B cell (primary cell): ENCODE results near the gene PXDC1. TPM values are rescaled to one million over a fixed set of nuclear protein-coding genes. Genes with fewer than 3 reads are reported as not detected.

Source experiments
- ATAC-seq: fragments of 200-7000 bp; cut with Tn5 transposase; one replicate; pipeline ENCODE4 v1.10.0; 2021; ENCODE audit warnings: low read depth, mild to moderate bottlenecking, moderate number of reproducible peaks, moderate library complexity
- CTCF ChIA-PET: fragments of 350-600 bp; sonication (Branson Sonifier 250); formaldehyde crosslinking; loops from one replicate; lab custom pipeline; 2021; ENCODE audit warnings: antibody characterized with exemption, inconsistent platforms; lab: Charles Lee
- POLR2A ChIA-PET: fragments of 350-600 bp; sonication (Branson Sonifier 250); formaldehyde crosslinking; loops from one replicate; lab custom pipeline; 2021; ENCODE audit warnings: antibody characterized with exemption; lab: Charles Lee
- DNase-seq: peaks from one replicate; pipeline ENCODE4 v3.0.0; 2013
- H2AFZ ChIP-seq: 2 replicates; pipeline ENCODE4 v1.6.1; 2012; ENCODE audit warnings: mild to moderate bottlenecking, low read depth, low read length; ENCODE audit not compliant: insufficient read depth, poor library complexity, severe bottlenecking
- H3K27ac ChIP-seq, 2 donors: 1 replicate in 1 of 2; 2 replicates in 1 of 2; pipeline ENCODE4 v1.5.1; 2012 to 2013; ENCODE audit warnings: low read length in 2 of 2, mild to moderate bottlenecking in 2 of 2, moderate library complexity in 1 of 2
- H3K27me3 ChIP-seq, 4 experiments: fragments of 200-600 bp in 1 of 4; sonication (generic) in 1 of 4; replicated peaks in 1 of 4; 1 replicate in 2 of 4; 2 replicates in 2 of 4; pipeline versions ENCODE4 v1.6.1 to v1.7.0; 2013 to 2016; ENCODE audit warnings: low read length in 3 of 4, mild to moderate bottlenecking in 2 of 4, mixed read lengths in 1 of 4, moderate library complexity in 1 of 4; ENCODE audit not compliant: insufficient read depth in 4 of 4, control insufficient read depth in 3 of 4; ENCODE audit errors: control extremely low read depth in 1 of 4
- H3K36me3 ChIP-seq, 2 experiments: replicated peaks in 1 of 2; 1 replicate in 1 of 2; 2 replicates in 1 of 2; pipeline versions ENCODE4 v1.6.1 to v1.7.1; 2013; ENCODE audit warnings: low read length in 1 of 2; ENCODE audit not compliant: insufficient read depth in 2 of 2, control insufficient read depth in 1 of 2; ENCODE audit errors: control extremely low read depth in 1 of 2, extremely low read depth in 1 of 2
- H3K4me1 ChIP-seq, 2 donors: fragments of 200-600 bp in 1 of 2; sonication (generic) in 1 of 2; 1 replicate in 1 of 2; 2 replicates in 1 of 2; pipeline versions ENCODE4 v1.5.1 to v1.6.1; 2013 to 2017; ENCODE audit warnings: low read length in 2 of 2; ENCODE audit not compliant: control insufficient read depth in 2 of 2, insufficient read depth in 2 of 2
- H3K4me2 ChIP-seq: replicated peaks from 2 replicates; pipeline ENCODE3; 2012; ENCODE audit warnings: mild to moderate bottlenecking, low read depth, low read length; ENCODE audit not compliant: poor library complexity, severe bottlenecking
- H3K4me3 ChIP-seq, 5 experiments: fragments of 200-600 bp in 1 of 5; sonication (generic) in 1 of 5; 1 replicate in 3 of 5; 2 replicates in 2 of 5; pipeline versions ENCODE4 v1.5.1 to v1.7.0; 2011 to 2016; ENCODE audit warnings: low read length in 4 of 5, mild to moderate bottlenecking in 4 of 5, low read depth in 2 of 5, control low read depth in 1 of 5, moderate library complexity in 1 of 5; ENCODE audit not compliant: insufficient read depth in 1 of 5; ENCODE audit errors: control extremely low read depth in 1 of 5, extremely low read depth in 1 of 5
- H3K79me2 ChIP-seq: fragments of 200-600 bp; sonication (generic); one replicate; pipeline ENCODE4 v1.6.0; 2016; ENCODE audit warnings: low read length; ENCODE audit not compliant: control insufficient read depth, insufficient read depth
- H3K9ac ChIP-seq: fragments of 200-600 bp; sonication (generic); 2 replicates; pipeline ENCODE4 v1.6.1; 2017; ENCODE audit warnings: mild to moderate bottlenecking, low read length, moderate library complexity
- H3K9me3 ChIP-seq, 3 donors: one replicate each; pipeline versions ENCODE4 v1.6.1 to v1.7.1; 2013; ENCODE audit warnings: low read length in 2 of 3; ENCODE audit not compliant: control insufficient read depth in 2 of 3, insufficient read depth in 1 of 3; ENCODE audit errors: control extremely low read depth in 1 of 3
- H4K20me1 ChIP-seq: 2 replicates; pipeline ENCODE4 v1.6.0; 2012; ENCODE audit warnings: mild to moderate bottlenecking, low read length; ENCODE audit not compliant: insufficient read depth, control insufficient read depth, poor library complexity, severe bottlenecking
- H3K27ac Mint-ChIP-seq: one replicate; pipeline ENCODE4 v1.8.0; 2021; ENCODE audit warnings: mixed read lengths
- H3K27me3 Mint-ChIP-seq: one replicate; pipeline ENCODE4 v1.8.0; 2021; ENCODE audit warnings: mixed read lengths
- H3K4me1 Mint-ChIP-seq: one replicate; pipeline ENCODE4 v1.8.0; 2021; ENCODE audit warnings: mixed read lengths
- H3K4me3 Mint-ChIP-seq: one replicate; pipeline ENCODE4 v1.8.0; 2021; ENCODE audit warnings: mixed read lengths
- H3K9me3 Mint-ChIP-seq: one replicate; pipeline ENCODE4 v1.8.0; 2022; ENCODE audit warnings: mixed read lengths; ENCODE audit not compliant: insufficient read depth
- EZH2 ChIP-seq: IDR thresholded peaks from 2 replicates; pipeline ENCODE4 v1.6.1; 2012; ENCODE audit warnings: borderline replicate concordance, low read depth, mild to moderate bottlenecking, moderate library complexity, low read length; ENCODE audit not compliant: insufficient read depth, poor library complexity, severe bottlenecking
- WGBS: methylation state at CpG from one replicate; pipeline ENCODE4 v1.1.5; 2013; ENCODE audit warnings: missing lambda C conversion rate; ENCODE audit not compliant: insufficient coverage; 5-methylcytosine and 5-hydroxymethylcytosine counted together
- intact Hi-C: fragments of 100-400 bp; cut with micrococcal nuclease; formaldehyde crosslinking; loops from one replicate; pipeline ENCODE4 v1.10.0; 2022
- polyA plus RNA-seq: library from polyadenylated mRNA; depleted of rRNA; stranded (reverse); fragments of >200 nt; gene quantifications from 2 replicates; pipeline ENCODE4 v1.2.3, GENCODE V29; 2012
- total RNA-seq, 2 donors: library from RNA; stranded (reverse); fragments of 120-200 nt in 1 of 2; gene quantifications; 1 replicate in 1 of 2; 2 replicates in 1 of 2; pipeline versions ENCODE4 v1.2.3 to v1.2.4, GENCODE V29; 2013 to 2022
- TF ChIP-seq, protein P1 (sequence below): fragments of 200-600 bp; IDR thresholded peaks from one replicate; pipeline ENCODE4 v1.8.0; 2022; ENCODE audit warnings: antibody characterized with exemption, mild to moderate bottlenecking

The PXDC1 gene
- total and polyA plus RNA-seq, 2 donors (not counting 1 experiment from before 2014, with no cell fraction given): 4.7 to 18.9 TPM

GRCh38 chr6:3762359-3762758 lies 10.8 kb upstream of the PXDC1 start:
- CTCF ChIA-PET: no interaction called here

GRCh38 chr6:3761989-3762270 lies 10.4 kb upstream of the PXDC1 start:
- H3K27ac ChIP-seq: no peak overlapping the region
- H3K4me1 ChIP-seq: peaks cover 9 to 27% of the 10 kb centered on the region in 2 donors
- ChIA-PET CTCF (no interaction called here), POLR2A (no interaction called here)
- WGBS: 100% methylated on average over 1 of the region's 8 CpGs
- Mint-ChIP-seq H3K4me1 (peaks cover 30% of the 10 kb centered on the region), H3K27ac (no peak overlapping the region), H3K9me3 (no peaks in the 10 kb centered on the region), H3K27me3 (no peaks in the 10 kb centered on the region), H3K4me3 (no peak overlapping the region)
- ATAC-seq (no peak), DNase-seq (no peak)
- H3K4me2 ChIP-seq: no peak overlapping the region
- H4K20me1 ChIP-seq: no peaks in the 10 kb centered on the region
- no peaks in the 10 kb centered on the region for H3K36me3 ChIP-seq
- peaks cover 0 to 8% (median 0%) of the 10 kb centered on the region in 3 donors for H3K9me3 ChIP-seq
- H3K79me2 ChIP-seq: no peaks in the 10 kb centered on the region
- H3K4me3 ChIP-seq: no peak overlapping the region
- H3K9ac ChIP-seq: no peak overlapping the region
- intact Hi-C loops: no loop called here
- no peaks in the 10 kb centered on the region for H3K27me3 ChIP-seq
- H2AFZ ChIP-seq: no peak overlapping the region
- no peak for TF ChIP-seq EZH2
- TF ChIP-seq, protein P1, sequence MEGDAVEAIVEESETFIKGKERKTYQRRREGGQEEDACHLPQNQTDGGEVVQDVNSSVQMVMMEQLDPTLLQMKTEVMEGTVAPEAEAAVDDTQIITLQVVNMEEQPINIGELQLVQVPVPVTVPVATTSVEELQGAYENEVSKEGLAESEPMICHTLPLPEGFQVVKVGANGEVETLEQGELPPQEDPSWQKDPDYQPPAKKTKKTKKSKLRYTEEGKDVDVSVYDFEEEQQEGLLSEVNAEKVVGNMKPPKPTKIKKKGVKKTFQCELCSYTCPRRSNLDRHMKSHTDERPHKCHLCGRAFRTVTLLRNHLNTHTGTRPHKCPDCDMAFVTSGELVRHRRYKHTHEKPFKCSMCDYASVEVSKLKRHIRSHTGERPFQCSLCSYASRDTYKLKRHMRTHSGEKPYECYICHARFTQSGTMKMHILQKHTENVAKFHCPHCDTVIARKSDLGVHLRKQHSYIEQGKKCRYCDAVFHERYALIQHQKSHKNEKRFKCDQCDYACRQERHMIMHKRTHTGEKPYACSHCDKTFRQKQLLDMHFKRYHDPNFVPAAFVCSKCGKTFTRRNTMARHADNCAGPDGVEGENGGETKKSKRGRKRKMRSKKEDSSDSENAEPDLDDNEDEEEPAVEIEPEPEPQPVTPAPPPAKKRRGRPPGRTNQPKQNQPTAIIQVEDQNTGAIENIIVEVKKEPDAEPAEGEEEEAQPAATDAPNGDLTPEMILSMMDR: no peak

More at GRCh38 chr6:3762359-3762758, 10.8 kb upstream of the PXDC1 start:
- intact Hi-C loops: no loop called here
- Histone ChIP-seq H4K20me1 (no peaks in the 10 kb centered on the region), H3K4me3 (no peak overlapping the region), H2AFZ (no peak overlapping the region), H3K27me3 (no peaks in the 10 kb centered on the region), H3K9ac (no peak overlapping the region), H3K4me1 (peaks cover 9 to 27% of the 10 kb centered on the region in 2 donors), H3K4me2 (no peak overlapping the region), H3K36me3 (no peaks in the 10 kb centered on the region), H3K27ac (no peak overlapping the region), H3K79me2 (no peaks in the 10 kb centered on the region), H3K9me3 (peaks cover 0 to 8% (median 0%) of the 10 kb centered on the region in 3 donors)
- no peak overlapping the region for H3K4me3 Mint-ChIP-seq
- ATAC-seq: no peak
- no peaks in the 10 kb centered on the region for H3K9me3 Mint-ChIP-seq
- POLR2A ChIA-PET: no interaction called here
- DNase-seq: no peak
- H3K27me3 Mint-ChIP-seq: no peaks in the 10 kb centered on the region
- H3K4me1 Mint-ChIP-seq: peaks cover 31% of the 10 kb centered on the region
- 96% methylated on average over 15 of the region's 15 CpGs for WGBS
- H3K27ac Mint-ChIP-seq: no peak overlapping the region
- TF ChIP-seq, protein P1: no peak
- no peak for TF ChIP-seq EZH2
